SJSA1 (cell line): ENCODE results near the gene CASTOR2. TPM values are rescaled to one million over a fixed set of nuclear protein-coding genes. Genes with fewer than 3 reads are reported as not detected.

Source experiments
- DNase-seq, 2 experiments: peaks; one replicate each; pipeline ENCODE4 v3.0.0-alpha.2; 2015 to 2020; ENCODE audit warnings: low spot score in 2 of 2, low read depth in 1 of 2
- H3K27ac ChIP-seq: fragments of 250-450 bp; sonication (Bioruptor Pico); 2 replicates; pipeline ENCODE4 v1.5.1; 2020; ENCODE audit warnings: mild to moderate bottlenecking, moderate library complexity
- H3K27me3 ChIP-seq: fragments of 250-450 bp; sonication (Bioruptor Pico); replicated peaks from 2 replicates; pipeline ENCODE4 v1.5.1; 2020; ENCODE audit warnings: mild to moderate bottlenecking, moderate library complexity
- H3K36me3 ChIP-seq: fragments of 250-450 bp; sonication (Bioruptor Pico); 2 replicates; pipeline ENCODE4 v1.5.1; 2020; ENCODE audit warnings: mild to moderate bottlenecking
- H3K4me1 ChIP-seq: fragments of 250-450 bp; sonication (Bioruptor Pico); replicated peaks from 2 replicates; pipeline ENCODE4 v1.6.1; 2021; ENCODE audit warnings: mild to moderate bottlenecking
- H3K4me3 ChIP-seq: fragments of 250-450 bp; sonication (Bioruptor Pico); 2 replicates; pipeline ENCODE4 v1.5.1; 2020; ENCODE audit warnings: mild to moderate bottlenecking
- H3K9me3 ChIP-seq: fragments of 250-450 bp; sonication (Bioruptor Pico); replicated peaks from 2 replicates; pipeline ENCODE4 v1.5.1; 2020; ENCODE audit warnings: mild to moderate bottlenecking
- total RNA-seq: library from RNA; depleted of rRNA; stranded (reverse); fragments of >200 nt; shearing (Covaris generic); gene quantifications from 2 replicates; pipeline ENCODE4 v1.2.3, GENCODE V29; 2014

CASTOR2 gene
- total RNA-seq, 1 experiment from 2014 or later, result 1.8 TPM

DNA sequence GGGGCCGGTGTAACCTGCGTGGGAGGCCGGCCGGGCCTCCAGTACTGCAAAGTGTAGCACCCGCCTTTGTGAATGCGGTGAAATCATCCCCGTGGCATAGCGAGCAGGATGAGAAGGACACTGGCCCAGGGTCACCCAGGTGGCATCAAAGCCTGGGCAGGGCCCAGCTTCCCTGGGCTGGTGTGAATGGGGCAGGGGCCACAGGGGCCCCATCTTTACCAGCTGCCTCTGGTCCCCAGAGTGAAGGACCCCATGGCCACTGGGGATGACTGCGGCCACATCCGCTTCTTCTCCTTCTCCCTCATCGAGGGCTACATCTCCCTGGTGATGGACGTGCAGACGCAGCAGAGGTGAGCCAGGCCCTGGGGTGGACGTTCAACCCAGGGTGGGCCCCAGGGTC is 55.3 kb downstream of the CASTOR2 start:
- Histone ChIP-seq H3K27me3 (no peaks in the 10 kb centered on the region), H3K9me3 (no peaks in the 10 kb centered on the region), H3K27ac (no peak overlapping the region), H3K4me3 (no peak overlapping the region), H3K4me1 (no peaks in the 10 kb centered on the region), H3K36me3 (no peaks in the 10 kb centered on the region)
- no peak for DNase-seq

- Histone ChIP-seq H3K36me3 (no peaks in the 10 kb centered on the region), H3K27me3 (no peaks in the 10 kb centered on the region), H3K9me3 (no peaks in the 10 kb centered on the region), H3K27ac (no peak overlapping the region), H3K4me1 (no peaks in the 10 kb centered on the region), H3K4me3 (no peak overlapping the region)
- DNase-seq, result no peak
Observed at GRCh38 chr7:75024922-75025321, 60.4 kb downstream of the CASTOR2 start.

DNA sequence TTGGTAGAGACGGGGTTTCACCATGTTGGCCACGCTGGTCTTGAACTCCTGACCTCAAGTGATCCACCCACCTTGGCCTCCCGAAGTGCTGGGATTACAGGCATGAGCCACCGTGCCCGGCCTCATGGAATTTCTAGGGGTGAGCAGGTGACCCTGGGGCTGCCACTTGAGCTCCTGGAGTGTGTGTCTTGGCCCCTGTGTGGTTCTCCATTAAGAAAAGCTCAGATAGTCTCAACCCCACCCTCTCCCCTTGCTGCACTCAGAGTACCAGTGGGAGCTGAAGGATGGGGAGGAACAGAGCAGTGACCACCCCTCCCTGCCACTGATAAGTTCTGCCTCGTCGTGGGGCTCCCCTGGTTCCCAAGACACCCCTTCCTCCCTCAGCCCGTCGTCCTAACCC is 63.8 kb downstream of the CASTOR2 start:
- H3K9me3 ChIP-seq, result no peaks in the 10 kb centered on the region; the same call in 1 of the 2 replicates
- H3K36me3 ChIP-seq, result no peaks in the 10 kb centered on the region
- H3K27me3 ChIP-seq, result no peaks in the 10 kb centered on the region
- H3K4me3 ChIP-seq, result no peak overlapping the region
- H3K4me1 ChIP-seq, result no peaks in the 10 kb centered on the region
- no peak overlapping the region for H3K27ac ChIP-seq
- DNase-seq, result no peak

- Histone ChIP-seq H3K27me3 (no peaks in the 10 kb centered on the region), H3K36me3 (no peaks in the 10 kb centered on the region), H3K27ac (no peak overlapping the region), H3K9me3 (no peaks in the 10 kb centered on the region; the same call in 1 of the 2 replicates), H3K4me3 (no peak overlapping the region), H3K4me1 (no peaks in the 10 kb centered on the region)
- no peak for DNase-seq
Observed at GRCh38 chr7:75033064-75033463, 68.6 kb downstream of the CASTOR2 start.

DNA sequence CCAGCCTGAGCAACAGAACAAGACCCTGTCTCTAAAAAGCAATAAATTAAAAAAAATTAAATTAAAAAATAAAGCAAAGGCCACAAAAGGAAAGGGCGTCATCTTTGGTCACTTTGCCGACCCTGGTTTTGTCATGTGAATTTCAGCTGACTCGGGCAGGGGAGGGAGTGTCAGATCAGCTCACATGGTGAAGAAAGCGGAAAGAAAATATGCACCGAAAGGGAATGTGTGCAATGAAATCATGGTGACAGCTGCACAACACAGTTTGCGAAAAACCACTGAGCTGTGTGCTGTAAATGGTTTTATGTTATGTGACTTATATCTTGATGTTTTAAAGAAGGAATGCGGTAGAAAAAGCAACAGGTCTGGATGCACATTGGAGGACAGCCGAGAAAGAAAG is 69.3 kb downstream of the CASTOR2 start:
- no peak for DNase-seq
- H3K9me3 ChIP-seq, result no peaks in the 10 kb centered on the region; the same call in 1 of the 2 replicates
- H3K27ac ChIP-seq, result no peak overlapping the region
- no peaks in the 10 kb centered on the region for H3K36me3 ChIP-seq
- no peaks in the 10 kb centered on the region for H3K4me1 ChIP-seq
- H3K4me3 ChIP-seq, result no peak overlapping the region
- no peaks in the 10 kb centered on the region for H3K27me3 ChIP-seq

DNA sequence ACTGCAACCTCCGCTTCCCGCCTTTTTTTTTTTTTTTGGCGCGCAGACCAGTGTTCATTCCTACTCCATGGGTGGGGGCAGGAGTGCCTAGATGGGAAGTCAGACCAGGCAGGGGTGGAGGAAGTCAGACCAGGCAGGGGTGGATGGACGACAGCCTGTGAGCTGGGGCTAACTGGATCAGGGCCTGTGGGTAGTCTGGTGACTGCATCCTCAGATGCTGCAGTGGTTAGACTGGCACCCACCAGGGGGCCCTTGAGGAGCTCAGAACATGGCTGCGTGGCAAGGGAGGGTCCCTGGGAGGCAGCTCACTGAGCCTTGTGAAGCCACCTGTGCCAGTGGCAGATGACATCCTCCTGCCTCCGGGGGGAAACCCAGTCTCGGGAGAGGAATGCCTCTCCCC is 74.0 kb downstream of the CASTOR2 start:
- DNase-seq, result no peak
- no peak overlapping the region for H3K4me3 ChIP-seq
- H3K27ac ChIP-seq, result no peak overlapping the region
- H3K36me3 ChIP-seq, result peaks cover 15% of the 10 kb centered on the region
- no peaks in the 10 kb centered on the region for H3K27me3 ChIP-seq
- no peaks in the 10 kb centered on the region for H3K4me1 ChIP-seq
- H3K9me3 ChIP-seq, result no peaks in the 10 kb centered on the region

- no peaks in the 10 kb centered on the region for H3K4me1 ChIP-seq
- no peaks in the 10 kb centered on the region for H3K27me3 ChIP-seq
- DNase-seq, result no peak
- no peak overlapping the region for H3K4me3 ChIP-seq
- H3K36me3 ChIP-seq, result peaks cover 21% of the 10 kb centered on the region
- no peaks in the 10 kb centered on the region for H3K9me3 ChIP-seq
- no peak overlapping the region for H3K27ac ChIP-seq
Observed at GRCh38 chr7:75039166-75039565, 74.7 kb downstream of the CASTOR2 start.

- no peak overlapping the region for H3K4me3 ChIP-seq
- no peaks in the 10 kb centered on the region for H3K27me3 ChIP-seq
- peaks cover 22% of the 10 kb centered on the region for H3K36me3 ChIP-seq
- DNase-seq, result no peak
- H3K4me1 ChIP-seq, result no peaks in the 10 kb centered on the region
- H3K9me3 ChIP-seq, result no peaks in the 10 kb centered on the region
- H3K27ac ChIP-seq, result no peak overlapping the region
Observed at GRCh38 chr7:75039709-75040108, 75.2 kb downstream of the CASTOR2 start.

GRCh38 chr7:75040512-75040911 is 76.0 kb downstream of the CASTOR2 start:
- no peaks in the 10 kb centered on the region for H3K27me3 ChIP-seq
- H3K27ac ChIP-seq, result no peak overlapping the region
- H3K4me3 ChIP-seq, result no peak overlapping the region
- no peaks in the 10 kb centered on the region for H3K9me3 ChIP-seq
- no peak for DNase-seq
- no peaks in the 10 kb centered on the region for H3K4me1 ChIP-seq
- peaks cover 23% of the 10 kb centered on the region for H3K36me3 ChIP-seq

GRCh38 chr7:75042286-75042685 is 77.8 kb downstream of the CASTOR2 start:
- no peaks in the 10 kb centered on the region for H3K4me1 ChIP-seq
- no peak overlapping the region for H3K27ac ChIP-seq
- H3K9me3 ChIP-seq, result no peaks in the 10 kb centered on the region
- DNase-seq, result no peak
- H3K27me3 ChIP-seq, result no peaks in the 10 kb centered on the region
- no peak overlapping the region for H3K4me3 ChIP-seq
- peaks cover 35% of the 10 kb centered on the region for H3K36me3 ChIP-seq

DNA sequence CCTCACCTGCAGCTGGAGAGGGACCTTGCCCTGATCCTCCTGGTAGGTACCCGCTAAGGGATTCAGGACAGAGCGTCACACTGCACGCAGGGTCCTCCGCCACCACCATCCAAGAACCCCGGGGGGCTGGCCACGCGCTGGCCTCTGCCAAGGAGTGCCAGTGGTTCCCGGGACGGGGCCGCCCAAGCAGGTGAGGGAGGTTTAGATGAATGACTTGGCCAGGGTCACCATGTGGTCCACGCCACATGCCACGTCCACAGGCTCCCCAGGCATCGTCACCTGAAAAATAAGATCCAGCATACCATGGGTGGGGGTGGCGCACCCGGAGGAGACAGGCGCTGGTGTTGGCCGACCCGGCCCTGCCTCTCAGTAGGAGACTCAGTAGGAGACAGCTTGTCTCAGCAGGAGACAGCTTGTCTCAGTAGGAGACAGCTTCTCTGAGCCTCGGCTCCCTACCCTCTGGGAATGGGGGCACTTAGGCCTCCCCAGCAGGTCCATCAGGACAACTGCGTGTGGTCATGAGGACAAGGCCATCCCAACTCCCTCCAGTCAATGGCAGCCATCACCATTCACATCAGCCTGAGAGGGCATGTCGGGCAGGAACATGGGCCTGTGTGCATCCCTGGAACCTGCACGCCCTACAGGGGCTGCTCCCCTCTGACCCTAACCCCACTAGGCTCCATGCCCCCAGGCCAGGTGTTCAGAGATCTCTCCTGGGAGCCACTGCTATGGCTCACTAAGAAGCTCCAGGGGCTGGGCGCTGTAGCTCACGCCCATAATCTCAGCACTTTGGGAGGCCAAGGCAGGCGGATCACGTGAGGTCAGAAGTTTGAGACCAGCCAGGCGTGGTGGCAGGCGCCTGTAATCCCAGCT is 78.6 kb downstream of the CASTOR2 start:
- Histone ChIP-seq H3K9me3 (no peaks in the 10 kb centered on the region), H3K4me3 (no peak overlapping the region), H3K4me1 (no peaks in the 10 kb centered on the region), H3K27me3 (no peaks in the 10 kb centered on the region), H3K36me3 (peaks cover 36% of the 10 kb centered on the region), H3K27ac (no peak overlapping the region)
- DNase-seq, result no peak

GRCh38 chr7:75045881-75046280 is 81.4 kb downstream of the CASTOR2 start:
- Histone ChIP-seq H3K36me3 (peaks cover 59% of the 10 kb centered on the region), H3K9me3 (no peaks in the 10 kb centered on the region), H3K27me3 (no peaks in the 10 kb centered on the region), H3K4me3 (no peak overlapping the region), H3K4me1 (peaks cover 4% of the 10 kb centered on the region; the same call in 1 of the 2 replicates), H3K27ac (no peak overlapping the region)
- no peak for DNase-seq

GRCh38 chr7:75048435-75049379 is 84.2 kb downstream of the CASTOR2 start:
- Histone ChIP-seq H3K4me3 (no peak overlapping the region), H3K27me3 (no peaks in the 10 kb centered on the region), H3K27ac (no peak overlapping the region), H3K4me1 (peaks cover 7% of the 10 kb centered on the region), H3K36me3 (peaks cover 63% of the 10 kb centered on the region), H3K9me3 (no peaks in the 10 kb centered on the region)
- DNase-seq, result no peak

- DNase-seq, result no peak
- Histone ChIP-seq H3K36me3 (peaks cover 68% of the 10 kb centered on the region), H3K4me1 (peaks cover 7% of the 10 kb centered on the region), H3K27me3 (no peaks in the 10 kb centered on the region), H3K9me3 (no peaks in the 10 kb centered on the region), H3K27ac (no peak overlapping the region), H3K4me3 (no peak overlapping the region)
Observed at GRCh38 chr7:75049817-75050216, 85.3 kb downstream of the CASTOR2 start.
